ENCODE results near the gene NLRP8. TPM values are rescaled to one million over a fixed set of nuclear protein-coding genes. Genes with fewer than 3 reads are reported as not detected.
"Not testable (repeated sequence)": the region's sequence is repeated elsewhere in the genome, so short reads cannot be mapped to it uniquely, and the experiment has no call there.

Gene NLRP8
- not detected for polyA plus RNA-seq (ENCODE audit: insufficient read length in 12 of 12)
- long read RNA-seq, donor 1, result 0 reads
- long read RNA-seq, donor 2, result 0 reads
- long read RNA-seq, donor 3, result 0 reads
- long read RNA-seq, donor 4, result 0 reads
- long read RNA-seq, donor 5, result 0 reads
- long read RNA-seq, donor 6, result 0 reads
- long read RNA-seq, donor 7, result 0 reads
- long read RNA-seq, donor 8, result 0 reads
- long read RNA-seq, donor 9, result 0 reads
- long read RNA-seq, donor 10, result 0 reads
- long read RNA-seq, donor 11, result 0 reads

GRCh38 chr19:55947532-55947931 lies at the start of gene NLRP8:
NLRP8 (plus strand) TSS chr19:55947832.
- no peak for DNase-seq

- DNase-seq, result no peak
These were observed 48.7 kb upstream of the NLRP8 start for GRCh38 chr19:55898911-55899310.

- no peak for DNase-seq
These were observed 46.1 kb upstream of the NLRP8 start for GRCh38 chr19:55901369-55902079.

GRCh38 chr19:55902080-55902751 lies 45.4 kb upstream of the NLRP8 start:
- no peak for DNase-seq

GRCh38 chr19:55907286-55907685 lies 40.3 kb upstream of the NLRP8 start:
- no peak for DNase-seq

- DNase-seq, result no peak
These were observed 39.9 kb upstream of the NLRP8 start for GRCh38 chr19:55907746-55908145.

GRCh38 chr19:55909801-55910200 lies 37.8 kb upstream of the NLRP8 start:
- no peak for DNase-seq

- DNase-seq, result no peak
These were observed 34.7 kb upstream of the NLRP8 start for GRCh38 chr19:55912916-55913315.

GRCh38 chr19:55913643-55914268 lies 33.9 kb upstream of the NLRP8 start:
- DNase-seq, result no peak

- no peak for DNase-seq
These were observed 24.1 kb upstream of the NLRP8 start for GRCh38 chr19:55923556-55923955.

GRCh38 chr19:55927991-55928390 lies 19.6 kb upstream of the NLRP8 start:
- no peak for DNase-seq

- not testable (repeated sequence) for DNase-seq
These were observed 18.4 kb upstream of the NLRP8 start for GRCh38 chr19:55929258-55929657.

GRCh38 chr19:55930996-55931515 lies 16.6 kb upstream of the NLRP8 start:
- DNase-seq, result no peak

GRCh38 chr19:55931936-55932386 lies 15.7 kb upstream of the NLRP8 start, which contains the start of gene NLRP13:
NLRP13 (minus strand) TSS chr19:55932336; CDS start chr19:55932311, 25 bp downstream.
- DNase-seq, result no peak

- no peak for DNase-seq
These were observed 12.4 kb upstream of the NLRP8 start for GRCh38 chr19:55935206-55935605.

GRCh38 chr19:55939206-55939605 lies 8.4 kb upstream of the NLRP8 start:
- no peak for DNase-seq

- no peak for DNase-seq
These were observed 7.3 kb upstream of the NLRP8 start for GRCh38 chr19:55940306-55940705.

GRCh38 chr19:55950566-55950965 lies 2.9 kb downstream of the NLRP8 start:
- DNase-seq, result not testable (repeated sequence)

- no peak for DNase-seq
These were observed 8.8 kb downstream of the NLRP8 start for GRCh38 chr19:55956431-55956830.

- no peak for DNase-seq
These were observed 10.7 kb downstream of the NLRP8 start for GRCh38 chr19:55958356-55958755.

GRCh38 chr19:55959996-55960675 lies 12.5 kb downstream of the NLRP8 start:
- no peak for DNase-seq

All from muscle of arm (tissue), 14 donors.